ENCODE data around the gene TPSAB1.
A peak's percentile ranks its signal among the peaks of the same experiment; 100 is the strongest.
"Not testable (repeated sequence)": the region's sequence is repeated elsewhere in the genome, so short reads cannot be mapped to it uniquely, and the experiment has no call there.

TPSAB1 gene

DNA sequence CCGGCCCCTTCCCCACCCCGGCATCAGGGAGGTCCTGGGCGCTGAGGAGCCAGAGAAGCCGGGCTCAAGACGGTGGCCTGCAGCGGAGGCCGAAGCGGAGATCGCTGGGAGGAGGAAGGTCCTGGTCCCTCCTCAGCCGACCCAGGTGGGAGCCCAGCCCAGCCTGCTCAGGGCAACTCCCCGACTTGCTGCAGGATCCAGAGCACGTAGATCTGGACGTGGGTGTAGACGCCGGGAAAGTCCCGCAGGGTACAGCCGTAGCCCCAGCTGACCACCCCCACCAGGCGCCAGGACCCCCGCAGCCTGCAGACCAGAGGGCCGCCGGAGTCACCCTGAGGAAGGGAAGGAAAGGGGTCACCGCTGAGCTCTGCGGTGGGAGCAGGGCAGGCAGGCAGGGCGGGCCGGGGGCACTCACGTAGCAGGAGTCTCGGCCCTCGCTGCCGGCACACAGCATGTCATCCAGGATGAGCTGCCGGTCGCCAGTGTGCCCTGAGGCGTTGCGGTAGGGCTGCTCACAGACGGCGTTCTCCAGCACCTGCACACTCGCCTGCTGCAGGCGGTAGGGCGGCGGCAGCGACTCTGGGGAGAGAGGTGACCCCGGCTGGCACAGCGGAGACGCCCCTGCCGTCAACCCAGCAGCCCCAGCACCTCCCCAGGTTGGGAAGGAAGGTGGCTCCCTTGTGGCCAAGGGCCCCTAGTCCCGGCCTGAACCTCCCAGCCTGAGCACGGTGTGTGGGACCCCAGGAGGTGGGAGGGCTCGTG, 20.8 kb downstream of the TPSAB1 start:
- Mint-ChIP-seq H3K4me1 (ENCODE audit: low read depth) (peaks cover 5% of the 10 kb centered on the region), H3K27ac (no peak overlapping the region), H3K4me3 (no peak overlapping the region), H3K36me3 (ENCODE audit: low read depth) (no peaks in the 10 kb centered on the region), H3K27me3 (peaks cover 22% of the 10 kb centered on the region), H3K9me3 (peaks cover 9% of the 10 kb centered on the region)

DNA sequence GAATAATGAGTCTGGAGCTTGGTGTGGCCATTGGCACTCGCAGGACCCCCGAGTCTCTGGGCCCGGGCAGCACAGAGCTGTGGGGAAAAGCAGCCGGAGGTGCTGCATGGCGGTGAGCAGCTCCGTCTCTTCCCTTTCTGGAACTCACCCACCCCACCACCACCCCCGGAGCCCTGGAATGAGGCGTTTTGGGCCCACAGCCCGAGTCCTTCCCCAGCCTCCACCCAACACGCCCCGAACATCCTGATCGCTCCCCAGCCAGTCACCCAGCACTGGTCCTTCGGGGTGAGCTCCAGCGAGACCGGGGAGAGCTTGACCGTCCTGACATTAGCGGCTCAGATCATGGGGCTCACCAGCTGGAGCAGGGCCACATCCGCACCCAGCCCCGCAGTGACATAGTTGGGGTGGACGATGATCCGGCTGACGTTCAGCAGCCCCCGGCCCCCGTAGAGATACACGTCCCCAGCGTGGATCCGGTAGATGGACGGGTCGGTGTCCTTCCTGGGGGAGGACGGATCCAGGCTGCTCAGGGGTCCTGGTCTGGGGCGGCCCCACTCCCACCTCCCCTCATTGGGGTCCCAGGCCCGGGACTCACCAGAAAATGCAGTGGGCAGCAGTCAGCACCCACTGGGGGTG, 21.8 kb downstream of the TPSAB1 start:
- no peak overlapping the region for H3K27ac Mint-ChIP-seq
- peaks cover 5% of the 10 kb centered on the region for H3K4me1 Mint-ChIP-seq (ENCODE audit: low read depth)
- H3K27me3 Mint-ChIP-seq: peaks cover 19% of the 10 kb centered on the region
- no peak overlapping the region for H3K4me3 Mint-ChIP-seq
- H3K9me3 Mint-ChIP-seq: peaks cover 9% of the 10 kb centered on the region
- no peaks in the 10 kb centered on the region for H3K36me3 Mint-ChIP-seq (ENCODE audit: low read depth)

DNA sequence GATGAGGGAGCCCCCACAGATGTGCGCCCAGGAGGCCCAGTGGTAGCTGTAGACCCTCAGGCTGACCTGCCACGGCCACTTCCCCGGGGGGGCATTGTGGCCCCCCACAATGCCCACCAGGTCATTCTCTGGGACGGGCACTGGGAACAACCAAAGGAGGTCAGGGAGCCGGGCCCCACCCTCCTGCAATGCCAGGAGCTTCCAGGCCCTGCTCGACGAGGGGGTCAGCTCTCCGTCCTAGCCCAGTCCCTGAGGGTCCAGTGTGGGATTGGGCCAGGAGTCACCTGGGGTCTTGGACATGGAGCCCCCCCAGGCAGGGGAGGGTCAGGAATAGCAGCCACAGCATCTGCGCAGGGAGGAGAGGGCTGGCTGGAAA, 22.3 kb downstream of the TPSAB1 start:
- H3K9me3 Mint-ChIP-seq: peaks cover 9% of the 10 kb centered on the region
- H3K4me1 Mint-ChIP-seq (ENCODE audit: low read depth): peaks cover 5% of the 10 kb centered on the region
- H3K27me3 Mint-ChIP-seq: peaks cover 18% of the 10 kb centered on the region
- H3K36me3 Mint-ChIP-seq (ENCODE audit: low read depth): no peaks in the 10 kb centered on the region
- H3K27ac Mint-ChIP-seq: no peak overlapping the region
- no peak overlapping the region for H3K4me3 Mint-ChIP-seq

DNA sequence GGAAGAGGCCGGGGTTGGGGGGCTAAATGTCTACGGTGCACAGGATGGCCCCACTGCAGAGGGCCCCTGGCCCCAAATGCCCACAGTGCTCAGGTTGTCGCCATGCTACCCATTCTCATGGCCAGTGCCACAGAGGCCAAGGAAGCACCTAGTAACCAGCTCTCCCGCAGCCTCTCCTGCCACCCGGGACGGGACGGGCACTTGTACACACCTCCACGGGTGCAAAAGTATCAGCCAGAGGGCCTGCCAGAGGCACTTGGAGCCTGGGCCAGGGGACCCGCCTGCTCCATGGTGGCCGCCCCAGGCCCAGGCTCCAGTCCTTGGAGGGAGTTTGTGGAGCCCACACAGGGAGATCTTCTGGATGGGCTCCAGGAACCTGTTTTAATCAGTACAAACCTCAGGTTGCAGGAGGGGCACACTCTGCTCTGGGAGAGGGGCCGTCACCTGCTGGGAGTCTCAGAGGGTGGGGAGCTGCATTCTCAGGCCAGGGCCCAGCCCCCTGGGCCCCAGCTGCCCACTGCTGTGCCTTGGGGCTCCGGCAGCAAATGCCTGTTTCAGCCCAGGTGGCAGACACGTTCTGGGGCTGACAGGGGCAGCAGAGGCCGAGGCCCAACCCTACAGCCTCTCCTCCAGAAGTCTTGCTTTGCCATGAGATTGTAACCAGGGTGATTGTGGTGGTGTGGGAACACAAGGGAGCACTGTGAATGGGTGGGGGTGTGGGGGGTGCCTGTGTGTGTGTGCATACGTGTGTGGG, 23.3 kb downstream of the TPSAB1 start:
- Mint-ChIP-seq H3K9me3 (peaks cover 9% of the 10 kb centered on the region), H3K4me1 (ENCODE audit: low read depth) (peaks cover 5% of the 10 kb centered on the region), H3K36me3 (ENCODE audit: low read depth) (no peaks in the 10 kb centered on the region), H3K4me3 (no peak overlapping the region), H3K27ac (no peak overlapping the region), H3K27me3 (peaks cover 18% of the 10 kb centered on the region)

DNA sequence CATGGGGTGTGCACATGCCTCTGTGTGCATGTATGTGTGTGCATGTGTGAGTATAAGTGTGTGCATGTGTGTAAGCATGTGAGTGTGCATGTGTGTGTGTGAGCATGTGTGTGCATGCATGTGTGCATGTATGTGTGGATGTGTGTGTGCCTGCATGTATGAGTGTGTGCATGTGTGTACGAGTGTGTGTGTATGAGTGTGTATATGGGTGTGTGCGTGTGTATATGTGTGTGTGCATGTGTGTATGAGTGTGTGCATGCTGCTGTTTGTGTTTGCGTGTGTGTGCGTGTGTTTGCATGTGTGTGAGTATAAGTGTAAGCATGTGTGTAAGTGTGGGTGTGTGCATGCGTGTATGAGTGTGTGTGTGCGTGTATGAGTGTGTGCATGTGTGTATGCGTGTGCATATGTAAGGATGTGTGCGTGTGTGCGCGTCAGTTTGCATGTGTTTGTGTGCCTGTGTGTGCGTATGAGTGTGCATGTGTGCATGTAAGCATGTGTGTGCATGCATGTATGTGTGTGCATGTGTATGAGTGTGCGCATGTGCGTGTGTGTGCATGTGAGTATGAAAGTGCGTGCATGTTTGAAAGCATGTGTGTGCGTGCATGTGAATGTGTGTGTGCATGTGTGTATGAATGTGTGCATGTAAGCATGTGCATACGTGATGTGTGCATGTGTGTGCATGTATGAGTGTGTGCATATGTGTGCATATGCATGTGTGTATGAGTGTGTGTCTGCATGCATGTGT, 24.0 kb downstream of the TPSAB1 start:
- Mint-ChIP-seq H3K9me3 (peaks cover 9% of the 10 kb centered on the region), H3K27me3 (peaks cover 14% of the 10 kb centered on the region), H3K27ac (no peak overlapping the region), H3K4me3 (no peak overlapping the region), H3K4me1 (ENCODE audit: low read depth) (no peaks in the 10 kb centered on the region), H3K36me3 (ENCODE audit: low read depth) (no peaks in the 10 kb centered on the region)

DNA sequence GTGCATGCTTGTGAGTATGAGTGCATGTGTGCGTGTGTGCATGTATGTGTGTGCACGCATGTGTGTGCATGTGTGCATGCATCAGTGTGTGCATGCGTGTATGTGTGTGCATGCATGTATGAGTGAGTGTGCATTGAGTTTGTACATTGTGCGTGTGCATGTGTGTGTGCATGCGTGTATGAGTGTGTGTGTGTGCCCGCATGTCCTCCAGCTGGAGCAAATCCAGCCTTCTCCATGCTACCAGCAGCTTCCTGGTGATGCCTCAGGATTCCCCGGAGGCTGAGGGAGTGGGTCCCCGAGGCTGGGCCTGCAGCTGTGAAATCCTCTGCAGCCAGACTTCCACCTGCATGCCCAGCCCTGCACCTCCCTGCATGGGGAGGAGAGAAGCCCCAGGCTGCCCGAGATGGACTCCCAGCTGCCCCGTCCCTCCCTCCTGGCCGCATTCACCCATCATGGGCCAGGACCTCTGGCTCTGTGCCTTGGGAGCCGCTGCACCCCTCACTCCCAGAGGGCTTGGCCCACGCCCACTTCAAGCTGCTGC, 24.7 kb downstream of the TPSAB1 start:
- Mint-ChIP-seq H3K27me3 (peaks cover 14% of the 10 kb centered on the region), H3K36me3 (ENCODE audit: low read depth) (no peaks in the 10 kb centered on the region), H3K9me3 (peaks cover 9% of the 10 kb centered on the region), H3K27ac (no peak overlapping the region), H3K4me1 (ENCODE audit: low read depth) (no peaks in the 10 kb centered on the region), H3K4me3 (no peak overlapping the region)

DNA sequence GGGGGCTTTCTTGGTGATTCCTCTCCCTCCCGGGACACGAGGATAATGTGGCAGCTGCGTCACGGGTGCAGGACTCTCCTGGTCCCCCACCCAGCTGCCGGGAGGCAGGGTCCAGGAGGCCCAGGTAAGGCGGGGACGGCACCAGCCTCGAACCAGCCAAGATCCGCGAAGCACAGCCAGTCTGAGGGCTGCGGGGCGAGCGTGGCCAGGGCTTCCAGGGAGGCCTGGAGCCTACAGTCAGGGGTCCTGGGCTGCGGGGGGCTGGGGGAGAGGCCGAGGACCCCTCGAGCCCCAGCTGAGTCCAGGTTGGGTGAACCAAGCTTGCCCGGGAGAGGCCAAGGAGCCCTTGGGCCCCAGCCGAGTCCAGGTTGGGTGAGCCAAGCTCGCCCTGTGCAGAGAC, 25.3 kb downstream of the TPSAB1 start:
- Mint-ChIP-seq H3K4me1 (ENCODE audit: low read depth) (no peaks in the 10 kb centered on the region), H3K4me3 (no peak overlapping the region), H3K36me3 (ENCODE audit: low read depth) (no peaks in the 10 kb centered on the region), H3K27ac (no peak overlapping the region), H3K9me3 (peaks cover 9% of the 10 kb centered on the region), H3K27me3 (peaks cover 8% of the 10 kb centered on the region)

DNA sequence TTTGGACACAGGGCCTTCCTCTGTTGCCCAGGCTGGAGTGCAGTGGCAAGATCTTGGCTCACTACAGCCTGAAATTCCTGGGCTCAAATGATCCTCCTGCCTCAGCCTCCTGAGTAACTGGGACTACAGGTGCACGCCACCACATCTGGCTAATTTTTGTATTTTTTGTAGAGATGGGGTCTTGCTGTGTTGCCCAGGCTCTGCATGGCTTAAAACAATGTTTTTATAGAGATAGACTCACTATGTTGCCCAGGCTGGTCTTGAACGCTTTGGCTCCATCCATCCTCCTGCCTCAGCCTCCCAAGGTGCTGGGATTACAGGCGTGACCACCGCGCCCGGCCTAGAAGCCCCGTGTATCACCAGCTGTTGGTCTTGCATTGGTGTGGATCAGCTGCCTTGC, 28.9 kb downstream of the TPSAB1 start:
- H3K4me3 Mint-ChIP-seq, H3K27me3 Mint-ChIP-seq: not testable (repeated sequence)

DNA sequence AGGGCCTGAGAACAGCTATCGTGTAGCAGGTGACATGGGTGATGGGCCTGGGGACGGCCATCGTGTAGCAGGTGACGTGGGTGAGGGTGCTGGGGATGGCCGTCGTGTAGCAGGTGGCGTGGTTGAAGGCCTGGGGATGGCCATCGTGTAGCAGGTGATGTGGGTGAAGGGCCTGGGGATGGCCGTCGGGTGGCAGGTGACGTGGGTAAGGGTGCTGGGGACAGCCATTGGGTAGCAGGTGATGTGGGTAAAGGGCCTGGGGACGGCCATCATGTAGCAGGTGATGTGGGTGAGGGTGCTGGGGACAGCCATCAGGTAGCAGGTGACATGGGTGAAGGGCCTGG, 30.8 kb downstream of the TPSAB1 start:
- Mint-ChIP-seq H3K36me3 (ENCODE audit: low read depth) (no peaks in the 10 kb centered on the region), H3K27me3 (peaks cover 12% of the 10 kb centered on the region), H3K27ac (no peak overlapping the region), H3K9me3 (no peaks in the 10 kb centered on the region), H3K4me1 (ENCODE audit: low read depth) (no peaks in the 10 kb centered on the region), H3K4me3 (no peak overlapping the region)

More for the DNA sequence above, 28.9 kb downstream of the TPSAB1 start:
- H3K4me1 Mint-ChIP-seq (ENCODE audit: low read depth); H3K36me3 Mint-ChIP-seq (ENCODE audit: low read depth); H3K27ac Mint-ChIP-seq; H3K9me3 Mint-ChIP-seq: not testable (repeated sequence)

DNA sequence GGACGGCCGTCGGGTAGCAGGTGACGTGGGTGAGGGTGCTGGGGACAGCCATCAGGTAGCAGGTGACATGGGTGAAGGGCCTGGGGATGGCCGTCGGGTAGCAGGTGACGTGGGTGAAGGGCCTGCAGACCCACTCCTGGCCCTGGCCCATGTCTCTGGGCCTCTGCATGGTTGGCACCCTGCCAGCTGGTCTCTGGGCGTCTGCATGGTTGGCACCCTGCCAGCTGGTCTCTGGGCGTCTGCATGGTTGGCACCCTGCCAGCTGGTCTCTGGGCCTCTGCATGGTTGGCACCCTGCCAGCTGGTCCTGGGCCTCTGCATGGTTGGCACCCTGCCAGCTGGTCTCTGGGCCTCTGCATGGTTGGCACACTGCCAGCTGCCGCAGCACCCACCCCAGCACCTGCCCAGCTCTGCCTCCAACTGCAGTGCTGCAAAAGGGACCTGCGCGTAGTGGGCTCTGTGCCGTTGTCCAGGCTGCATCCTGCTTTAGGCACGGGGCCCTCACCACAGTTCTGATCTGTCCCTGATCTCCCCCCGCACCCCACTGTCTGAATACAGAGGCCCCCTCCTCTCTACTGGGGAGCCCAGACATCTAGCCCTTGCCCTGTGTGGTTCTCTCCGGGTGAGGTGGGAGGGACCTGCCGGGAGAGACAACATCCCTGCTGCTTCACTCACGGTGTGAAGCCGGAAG, 31.4 kb downstream of the TPSAB1 start:
- not testable (repeated sequence) for H3K36me3 Mint-ChIP-seq (ENCODE audit: low read depth); H3K4me1 Mint-ChIP-seq (ENCODE audit: low read depth); H3K4me3 Mint-ChIP-seq; H3K9me3 Mint-ChIP-seq; H3K27ac Mint-ChIP-seq
- peaks cover 12% of the 10 kb centered on the region for H3K27me3 Mint-ChIP-seq

DNA sequence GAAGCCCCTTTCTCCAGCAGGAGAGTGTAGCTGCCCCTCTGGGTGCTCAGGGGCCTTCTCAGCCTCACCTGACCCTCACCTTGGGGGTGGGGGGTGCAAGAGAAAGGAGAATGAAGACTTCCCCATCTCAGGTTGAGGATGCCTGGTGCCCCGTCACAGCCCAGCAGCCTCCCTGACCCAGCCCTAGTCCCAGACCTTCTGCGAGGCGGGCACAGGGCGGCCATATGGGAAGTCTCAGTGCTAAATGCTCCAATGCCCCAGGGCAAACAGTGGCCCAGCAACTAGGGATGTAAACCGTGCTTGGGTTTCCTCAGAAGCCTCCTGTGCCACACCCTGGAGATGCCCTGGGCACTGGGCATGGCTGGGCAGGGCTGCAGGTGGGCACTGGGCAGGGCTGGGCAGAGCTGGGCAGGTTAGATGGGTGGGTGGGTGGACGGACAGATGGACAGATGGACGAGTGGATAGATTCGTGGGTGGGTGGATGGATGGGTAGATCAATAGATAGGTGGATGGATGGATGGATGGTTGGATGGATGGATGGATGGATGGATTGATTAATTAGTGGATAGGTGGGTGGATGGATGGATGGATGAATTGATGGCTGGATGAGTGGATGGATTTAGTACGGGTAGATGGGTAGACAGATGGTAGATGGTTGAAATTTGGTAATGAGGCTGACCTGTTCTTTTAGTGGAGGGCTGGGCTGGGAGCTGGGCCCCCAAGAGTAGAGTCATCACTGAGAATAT, 32.1 kb downstream of the TPSAB1 start:
- peaks cover 12% of the 10 kb centered on the region for H3K27me3 Mint-ChIP-seq
- H3K4me1 Mint-ChIP-seq (ENCODE audit: low read depth): no peaks in the 10 kb centered on the region
- no peaks in the 10 kb centered on the region for H3K36me3 Mint-ChIP-seq (ENCODE audit: low read depth)
- H3K4me3 Mint-ChIP-seq: no peak overlapping the region
- peak overlapping the region; percentile 67 for H3K27ac Mint-ChIP-seq
- no peaks in the 10 kb centered on the region for H3K9me3 Mint-ChIP-seq

DNA sequence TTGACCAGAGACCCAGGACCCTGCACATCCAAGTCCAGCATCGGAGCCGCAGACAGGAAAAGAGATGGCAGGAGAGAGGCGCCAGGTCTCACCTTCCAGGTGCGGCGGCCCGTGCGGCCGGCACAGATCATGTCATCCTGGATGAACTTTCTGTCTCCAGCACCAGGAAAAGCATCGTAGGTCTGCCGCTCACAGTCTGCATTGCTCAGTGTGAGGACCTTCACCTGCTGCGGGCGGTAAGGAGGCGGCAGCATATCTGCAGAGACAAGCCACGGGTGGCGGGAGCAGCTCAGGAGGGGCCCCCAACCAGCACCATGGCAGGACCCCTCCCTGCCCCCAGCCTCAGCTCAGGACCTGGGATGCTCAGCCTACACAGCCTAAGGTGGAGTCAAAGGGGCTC, 33.3 kb downstream of the TPSAB1 start:
- Mint-ChIP-seq H3K27ac (no peak overlapping the region), H3K27me3 (peaks cover 12% of the 10 kb centered on the region), H3K4me3 (no peak overlapping the region), H3K36me3 (ENCODE audit: low read depth) (no peaks in the 10 kb centered on the region), H3K4me1 (ENCODE audit: low read depth) (no peaks in the 10 kb centered on the region), H3K9me3 (no peaks in the 10 kb centered on the region)

DNA sequence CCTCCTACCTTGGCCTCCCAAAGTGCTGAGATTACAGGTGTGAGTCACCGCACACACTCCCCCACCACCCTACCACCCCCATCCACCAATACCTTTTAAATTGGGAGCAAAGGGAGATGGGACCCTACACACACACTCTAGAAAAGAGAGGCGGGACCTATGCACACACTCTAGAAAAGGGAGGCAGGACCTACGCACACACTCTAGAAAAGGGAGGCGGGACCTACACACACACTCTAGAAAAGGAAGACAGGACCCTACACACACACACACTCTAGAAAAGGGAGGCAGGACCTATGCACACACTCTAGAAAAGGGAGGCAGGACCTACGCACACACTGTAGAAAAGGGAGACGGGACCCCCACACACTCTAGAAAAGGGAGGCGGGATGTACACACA, 34.3 kb downstream of the TPSAB1 start:
- H3K9me3 Mint-ChIP-seq: no peaks in the 10 kb centered on the region
- H3K36me3 Mint-ChIP-seq (ENCODE audit: low read depth): no peaks in the 10 kb centered on the region
- no peaks in the 10 kb centered on the region for H3K4me1 Mint-ChIP-seq (ENCODE audit: low read depth)
- no peak overlapping the region for H3K27ac Mint-ChIP-seq
- no peak overlapping the region for H3K4me3 Mint-ChIP-seq
- H3K27me3 Mint-ChIP-seq: peaks cover 12% of the 10 kb centered on the region
